GM19467 (cell line): ENCODE data around the gene THADA.

Source experiments
- ATAC-seq: cut with Tn5 transposase; IDR thresholded peaks from one replicate; pipeline ENCODE4 v1.9.1; 2021; ENCODE audit warnings: mild to moderate bottlenecking, moderate library complexity; ENCODE audit not compliant: unreplicated experiment

The THADA gene

GRCh38 chr2:43217228-43218154 lies 378.3 kb downstream of the THADA start:
- ATAC-seq: no peak

- no peak for ATAC-seq
These were observed 379.2 kb downstream of the THADA start for GRCh38 chr2:43216629-43217028.

DNA sequence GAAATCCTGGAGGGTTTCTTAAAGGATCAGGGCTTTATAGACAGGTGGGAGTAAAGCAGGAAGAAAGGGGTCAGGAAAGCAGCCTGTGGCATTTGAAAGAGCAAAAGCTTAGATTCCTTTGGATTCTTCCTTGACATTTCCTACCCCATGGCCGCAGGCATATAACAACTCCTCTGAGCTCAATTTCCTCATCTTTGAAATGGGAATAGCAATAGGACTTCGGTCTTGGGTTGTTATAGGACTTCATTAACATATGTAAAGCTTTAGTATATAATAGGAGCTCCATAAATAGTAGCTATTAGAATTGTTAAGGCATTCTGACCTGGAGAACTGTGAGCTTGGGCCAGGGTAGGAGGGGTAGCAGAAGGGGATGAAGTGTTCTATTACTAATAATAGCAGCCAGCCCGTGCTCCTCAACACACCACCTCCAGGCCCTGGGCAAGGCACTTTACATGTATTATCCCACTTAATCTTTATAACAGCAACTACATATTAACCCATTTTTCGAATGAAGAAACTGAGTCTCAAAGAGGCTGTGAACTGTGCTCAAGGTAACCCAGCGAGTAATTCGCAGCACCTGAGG lies 380.1 kb downstream of the THADA start:
- ATAC-seq: no peak

- no peak for ATAC-seq
These were observed 381.6 kb downstream of the THADA start for GRCh38 chr2:43214253-43214652.

- ATAC-seq: no peak
These were observed 382.9 kb downstream of the THADA start for GRCh38 chr2:43212931-43213330.

DNA sequence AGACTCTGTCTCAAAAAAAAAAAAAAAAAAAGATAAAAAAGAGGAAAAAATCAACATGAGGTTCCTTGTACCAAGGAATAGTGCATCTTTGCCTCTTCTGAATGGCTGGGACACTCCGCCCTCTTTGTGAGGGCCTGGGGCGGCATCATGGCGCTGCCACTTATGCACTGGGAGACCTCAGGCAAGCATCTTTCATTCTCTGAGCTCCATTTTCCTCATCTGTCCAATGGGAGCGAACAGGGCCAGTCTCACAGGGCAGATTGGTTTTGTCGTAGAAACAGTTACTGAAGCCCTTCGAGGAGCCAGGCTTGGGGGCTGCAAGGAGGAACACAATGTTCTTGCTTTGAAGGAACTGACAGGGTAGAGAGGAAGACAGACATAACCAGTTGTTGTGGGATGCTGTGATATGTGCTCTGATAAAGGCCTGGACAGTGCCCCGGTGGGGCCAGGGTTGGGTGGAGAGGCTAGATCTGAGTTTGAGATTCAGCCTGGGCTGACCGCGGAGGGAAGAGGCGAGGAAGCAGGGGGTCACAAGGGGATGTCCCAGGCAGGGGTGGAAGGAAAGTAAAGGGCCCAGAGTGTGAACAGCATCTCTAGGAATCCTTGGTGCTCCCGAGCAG lies 383.5 kb downstream of the THADA start:
- ATAC-seq: no peak

- no peak for ATAC-seq
These were observed 385.2 kb downstream of the THADA start for GRCh38 chr2:43210467-43211303.

DNA sequence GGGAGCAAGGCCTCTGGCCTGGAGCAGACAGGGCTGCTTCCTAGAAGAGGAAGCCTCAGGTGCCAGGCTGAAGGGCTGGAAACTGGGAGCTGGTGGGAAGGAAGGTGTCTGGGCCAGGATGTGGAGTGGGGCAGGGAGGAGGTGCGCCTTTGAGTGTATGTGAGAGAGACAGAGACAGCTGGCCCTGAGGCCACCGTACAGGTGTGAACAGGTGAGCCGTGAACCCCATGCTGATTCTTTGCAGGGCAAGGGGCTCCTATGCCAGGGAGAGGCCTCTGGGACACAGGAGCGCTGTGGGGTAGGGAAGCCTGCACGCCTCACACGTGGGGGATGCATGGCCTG lies 385.7 kb downstream of the THADA start:
- ATAC-seq: no peak

DNA sequence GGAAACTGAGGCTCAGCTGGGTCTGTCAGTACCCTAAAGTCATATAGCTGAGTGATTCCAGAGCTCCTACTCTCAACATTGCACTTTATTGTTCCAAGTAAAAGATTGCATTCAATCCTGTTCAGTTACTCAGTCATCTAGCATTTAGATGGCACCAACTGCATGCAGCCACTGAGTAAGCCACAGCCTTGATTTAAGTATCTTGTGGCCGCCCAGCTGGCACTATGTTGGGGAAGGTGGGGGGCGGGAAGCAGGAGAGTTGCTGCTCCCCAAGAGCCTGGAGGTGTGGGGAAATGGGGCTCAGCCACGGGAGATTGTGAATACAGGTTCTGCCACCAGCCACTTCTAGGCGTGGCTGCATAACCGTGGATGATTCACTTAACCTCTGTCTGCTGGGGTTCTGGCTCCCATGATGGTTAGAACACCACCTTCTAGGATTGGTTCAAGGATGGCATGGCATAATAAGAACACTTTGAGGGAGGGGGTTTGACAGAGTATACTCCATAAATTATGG lies 386.6 kb downstream of the THADA start:
- no peak for ATAC-seq

GRCh38 chr2:43207553-43208300 lies 388.1 kb downstream of the THADA start:
- no peak for ATAC-seq

- no peak for ATAC-seq
These were observed 389.2 kb downstream of the THADA start for GRCh38 chr2:43206602-43207001.

DNA sequence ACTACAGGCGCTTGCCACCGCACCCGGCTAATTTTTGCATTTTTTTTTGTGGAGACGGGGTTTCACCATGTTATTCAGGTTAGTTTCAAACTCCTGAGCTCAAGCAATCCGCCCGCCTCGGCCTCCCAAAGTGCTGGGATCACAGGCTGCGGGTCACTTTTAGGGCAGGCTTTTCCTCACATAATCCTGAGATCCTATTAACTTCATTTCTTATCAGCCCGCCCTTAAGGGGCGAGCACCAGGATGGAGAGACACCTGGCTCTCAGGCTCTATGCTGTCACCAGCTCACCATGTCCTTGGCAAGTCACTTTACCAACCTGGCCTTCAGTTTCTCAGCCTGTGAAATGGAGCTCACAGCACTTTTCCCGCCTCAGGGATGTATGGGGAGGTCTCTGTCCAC lies 392.5 kb downstream of the THADA start:
- no peak for ATAC-seq

GRCh38 chr2:43202289-43202688 lies 393.5 kb downstream of the THADA start:
- ATAC-seq: no peak

- no peak for ATAC-seq
These were observed 394.3 kb downstream of the THADA start for GRCh38 chr2:43201497-43201896.

DNA sequence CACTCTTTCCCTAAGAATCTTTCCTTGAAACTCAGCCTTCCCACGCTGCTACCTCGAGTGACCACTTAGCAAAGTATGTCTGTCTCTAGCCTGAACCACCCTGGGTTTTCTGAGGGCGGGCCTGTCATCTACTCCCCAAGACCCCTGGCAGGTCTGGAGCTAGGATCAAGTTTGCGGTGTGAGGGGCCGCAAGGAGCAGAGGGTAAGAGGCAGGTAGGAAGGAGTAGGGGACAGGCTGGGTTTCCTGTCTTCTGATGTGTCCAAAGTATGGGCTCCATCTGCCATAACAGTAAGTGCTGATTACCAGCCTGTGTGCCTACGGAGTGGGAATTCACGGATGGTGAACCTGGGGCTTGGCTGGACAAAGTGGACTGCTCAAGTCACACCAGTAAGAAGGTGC lies 394.8 kb downstream of the THADA start:
- ATAC-seq: no peak

- ATAC-seq: no peak
These were observed 396.0 kb downstream of the THADA start for GRCh38 chr2:43199492-43200488.

- no peak for ATAC-seq
These were observed 397.6 kb downstream of the THADA start for GRCh38 chr2:43198263-43198662.

GRCh38 chr2:43197588-43197896 lies 398.3 kb downstream of the THADA start:
- ATAC-seq: no peak
